Measurements from ENCODE around the gene C6orf15. TPM values are rescaled to one million over a fixed set of nuclear protein-coding genes. Genes with fewer than 3 reads are reported as not detected.

Gene C6orf15
- 0.08 TPM in 1 of 2 replicates, not detected in the other for total RNA-seq (ENCODE audit: low replicate concordance)

DNA sequence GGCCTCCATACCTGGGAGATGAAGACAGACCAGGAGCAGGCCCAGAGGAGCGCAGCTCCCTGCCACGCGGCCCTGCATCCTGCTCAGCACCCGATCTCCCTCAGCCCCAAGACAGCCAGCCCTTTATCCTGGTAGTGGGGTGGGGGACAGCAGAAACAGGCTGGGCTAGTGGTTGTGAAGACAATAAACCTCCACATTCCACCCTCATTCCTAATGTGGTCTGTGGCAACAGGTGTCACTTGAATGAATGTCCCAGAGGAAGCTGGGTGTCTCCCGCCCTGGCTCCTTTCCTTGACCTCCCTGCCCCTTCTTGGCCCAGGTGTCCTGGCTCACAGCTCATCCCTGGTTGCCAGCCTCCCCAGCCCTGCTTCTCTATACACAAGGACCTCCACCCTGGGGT is at the start of gene C6orf15:
TSS of gene C6orf15 (minus strand) at position 98 of the 400 bp plus-strand sequence. CDS start at position 78, 20 bp downstream.

DNA sequence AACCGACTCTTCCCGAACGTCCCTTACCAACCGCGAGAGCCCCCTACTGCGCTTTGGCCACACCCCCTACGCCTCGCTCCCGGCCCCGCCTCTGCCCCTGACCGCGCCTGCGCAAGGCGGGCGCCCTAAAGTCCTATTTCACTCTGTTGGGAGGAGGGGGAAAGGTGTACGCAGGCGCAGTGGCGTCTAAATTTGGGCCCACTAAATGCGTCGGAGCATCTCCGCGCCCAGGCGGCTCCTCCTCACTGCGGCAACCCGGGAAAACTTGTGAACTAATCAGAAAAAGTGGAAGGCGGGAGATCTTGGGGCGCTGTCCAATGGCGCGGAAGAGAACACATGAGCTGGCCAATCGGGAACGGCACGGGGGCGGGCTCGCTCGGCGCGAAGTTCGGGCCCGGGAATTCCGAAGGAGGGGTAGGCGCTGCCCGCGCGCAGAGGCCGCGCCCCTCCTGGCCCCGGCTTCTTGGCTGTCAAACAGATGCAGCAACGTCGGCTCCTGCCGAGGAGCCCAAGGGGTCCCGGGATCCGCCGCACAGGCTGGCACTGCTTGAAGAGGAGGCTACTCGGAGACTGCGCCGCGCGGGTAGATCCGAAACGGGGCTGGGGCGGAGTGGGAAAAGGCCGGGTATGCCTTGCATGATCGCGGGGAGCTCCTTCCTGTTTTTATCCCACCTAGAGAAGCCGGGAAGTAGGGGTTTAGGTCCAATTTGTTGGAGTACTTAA is 45.9 kb upstream of the C6orf15 start, which contains the start of gene TCF19:
TSS of gene TCF19 (plus strand) at position 450 of the 723 bp plus-strand sequence. CDS start 881 bp downstream, outside the sequence.

GRCh38 chr6:31157513-31158139 is 45.3 kb upstream of the C6orf15 start, which contains the start of gene CCHCR1:
CCHCR1 (minus strand) TSS chr6:31157802; CDS start chr6:31157600, 202 bp downstream.

GRCh38 chr6:31138982-31139381 is 26.6 kb upstream of the C6orf15 start, which contains the start of gene PSORS1C2:
PSORS1C2 (minus strand) TSS chr6:31139066; CDS start chr6:31139026, 40 bp downstream.

DNA sequence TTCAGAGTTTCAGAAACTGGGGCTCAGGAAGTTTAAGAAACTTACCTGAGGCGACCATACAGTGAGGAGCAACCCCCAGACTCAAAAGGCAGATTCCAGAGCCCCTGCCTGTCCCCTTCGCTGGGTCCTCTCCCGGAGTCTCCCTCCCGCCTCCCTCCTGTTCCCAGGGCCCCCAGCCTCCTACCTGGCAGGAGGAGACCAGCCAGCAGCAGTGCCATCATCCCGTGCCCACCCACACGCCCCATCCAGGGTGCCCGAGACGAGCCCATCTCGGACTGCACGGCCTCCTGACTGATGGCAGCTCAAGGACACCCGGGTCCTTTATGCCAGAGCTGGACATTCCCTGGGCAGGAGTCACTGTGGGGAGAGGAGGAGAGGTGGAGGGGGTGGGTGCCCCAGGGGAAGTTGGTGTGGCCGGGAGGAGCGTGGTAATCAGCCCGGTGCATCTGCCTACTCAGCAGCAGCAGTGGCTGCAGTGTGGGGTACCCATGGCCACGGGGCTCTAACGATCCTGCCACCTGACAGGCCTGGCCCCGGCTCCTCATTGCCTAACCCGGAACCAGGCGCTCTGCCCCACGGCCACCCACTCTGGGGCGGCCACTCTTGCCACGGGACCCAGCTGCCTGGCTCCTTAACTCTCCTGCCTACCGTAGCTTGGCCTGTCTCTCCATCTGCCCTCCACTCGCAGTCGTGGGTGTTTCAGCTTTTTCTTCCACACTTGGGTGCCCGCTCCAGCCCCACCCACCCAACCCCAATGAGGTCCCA is 8.0 kb upstream of the C6orf15 start, which contains the start of gene CDSN:
TSS of gene CDSN (minus strand) at position 296 of the 765 bp plus-strand sequence. CDS start at position 269, 27 bp downstream.

GRCh38 chr6:31114541-31114878 is 2.1 kb upstream of the C6orf15 start, which contains the start of gene PSORS1C1:
PSORS1C1 (plus strand) TSS chr6:31114800; CDS start chr6:31129633, 14,833 bp downstream.

Other genes starting within 250 kb of the C6orf15 start
- 18.4 and 42.1 TPM in 2 replicates for gene DDR1, start 228.1 kb downstream of the C6orf15 start, total RNA-seq (ENCODE audit: low replicate concordance)
- 8.4 and 11.7 TPM in 2 replicates for gene GTF2H4, start 204.4 kb downstream of the C6orf15 start, total RNA-seq (ENCODE audit: low replicate concordance)
- 12.3 and 15.7 TPM in 2 replicates for gene VARS2, start 198.3 kb downstream of the C6orf15 start, total RNA-seq (ENCODE audit: low replicate concordance)
- gene SFTA2, start 180.4 kb downstream of the C6orf15 start, total RNA-seq (ENCODE audit: low replicate concordance), result not detected in 2 replicates
- not detected in 2 replicates for gene MUCL3, start 171.6 kb downstream of the C6orf15 start, total RNA-seq (ENCODE audit: low replicate concordance)
- not detected in 2 replicates for gene MUC21, start 128.9 kb downstream of the C6orf15 start, total RNA-seq (ENCODE audit: low replicate concordance)
- not detected in 2 replicates for gene MUC22, start 102.1 kb downstream of the C6orf15 start, total RNA-seq (ENCODE audit: low replicate concordance)
- 1.2 and 1.5 TPM in 2 replicates for gene PSORS1C1, start 2.2 kb upstream of the C6orf15 start, total RNA-seq (ENCODE audit: low replicate concordance)
- gene CDSN, start 7.9 kb upstream of the C6orf15 start, total RNA-seq (ENCODE audit: low replicate concordance), result not detected in 2 replicates
- 0.08 TPM in 1 of 2 replicates, not detected in the other for gene PSORS1C2, start 26.5 kb upstream of the C6orf15 start, total RNA-seq (ENCODE audit: low replicate concordance)
- gene CCHCR1, start 45.2 kb upstream of the C6orf15 start, total RNA-seq (ENCODE audit: low replicate concordance), result 13.1 and 14.2 TPM in 2 replicates
- gene TCF19, start 46.0 kb upstream of the C6orf15 start, total RNA-seq (ENCODE audit: low replicate concordance), result 1.3 and 6.6 TPM in 2 replicates
- not detected in 2 replicates for gene POU5F1, start 58.1 kb upstream of the C6orf15 start, total RNA-seq (ENCODE audit: low replicate concordance)
- 103 and 155 TPM in 2 replicates for gene HLA-C, start 159.5 kb upstream of the C6orf15 start, total RNA-seq (ENCODE audit: low replicate concordance)
- gene HLA-B, start 244.6 kb upstream of the C6orf15 start, total RNA-seq (ENCODE audit: low replicate concordance), result 195 and 476 TPM in 2 replicates

All from smooth muscle cell of the coronary artery (primary cell).